ENCODE measurements around the gene FDX2.
A peak's percentile ranks its signal among the peaks of the same experiment; 100 is the strongest.
"Not testable (repeated sequence)": the region's sequence is repeated elsewhere in the genome, so short reads cannot be mapped to it uniquely, and the experiment has no call there.

Gene FDX2

GRCh38 chr19:10315335-10316214, at the start of gene FDX2:
TSS of gene FDX2 (minus strand) at chr19:10316015. CDS start at chr19:10315996, 19 bp downstream.
- peak; percentile 72 for DNase-seq (ENCODE audit: low spot score)

- DNase-seq (ENCODE audit: low spot score) = no peak
These were observed 49.7 kb upstream of the FDX2 start for GRCh38 chr19:10365518-10365917.

DNA sequence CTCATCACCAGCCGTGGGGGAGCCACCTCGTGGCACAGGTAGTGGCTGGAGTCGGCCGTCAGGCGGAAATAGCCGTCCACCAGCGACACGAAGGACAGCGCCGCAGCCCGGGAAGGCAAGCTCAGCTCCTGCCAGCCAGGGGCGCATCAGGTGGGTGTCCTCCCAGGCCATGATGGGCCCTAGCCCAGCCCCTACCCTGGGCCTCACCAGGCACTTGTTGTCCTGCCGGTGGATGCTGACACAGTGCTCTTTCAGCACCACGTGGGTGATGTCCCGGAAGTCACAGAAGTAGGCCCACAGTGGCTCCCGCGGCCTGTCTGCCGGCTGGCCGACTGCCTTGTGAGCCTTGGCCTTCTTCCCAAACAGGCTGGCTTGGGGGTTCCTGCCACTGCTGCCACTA, 48.8 kb upstream of the FDX2 start:
- DNase-seq (ENCODE audit: low spot score) = no peak

GRCh38 chr19:10363789-10364281, 48.0 kb upstream of the FDX2 start:
- DNase-seq (ENCODE audit: low spot score) = no peak

DNA sequence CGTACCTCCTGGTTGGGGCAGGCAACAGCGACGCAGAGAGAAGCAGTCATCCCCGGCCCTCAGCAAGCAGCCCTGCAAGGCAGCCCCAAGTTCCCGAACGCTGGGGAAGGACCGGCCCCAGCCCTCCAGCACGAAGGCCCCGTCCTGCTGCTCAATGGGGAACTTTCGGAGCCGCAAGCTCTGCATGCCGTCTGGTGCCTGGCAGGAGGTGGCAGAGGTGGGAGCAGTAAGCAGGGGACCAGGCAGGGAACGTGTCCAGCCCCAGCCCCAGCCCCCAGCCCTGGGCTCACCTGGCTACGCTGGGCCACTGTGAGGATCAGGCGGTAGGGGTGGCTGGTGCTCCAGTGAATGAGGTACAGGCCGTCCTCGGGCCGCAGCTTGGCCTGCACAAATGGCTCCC, 46.4 kb upstream of the FDX2 start:
- no peak for DNase-seq (ENCODE audit: low spot score)

GRCh38 chr19:10361569-10362011, 45.8 kb upstream of the FDX2 start:
- DNase-seq (ENCODE audit: low spot score) = no peak

DNA sequence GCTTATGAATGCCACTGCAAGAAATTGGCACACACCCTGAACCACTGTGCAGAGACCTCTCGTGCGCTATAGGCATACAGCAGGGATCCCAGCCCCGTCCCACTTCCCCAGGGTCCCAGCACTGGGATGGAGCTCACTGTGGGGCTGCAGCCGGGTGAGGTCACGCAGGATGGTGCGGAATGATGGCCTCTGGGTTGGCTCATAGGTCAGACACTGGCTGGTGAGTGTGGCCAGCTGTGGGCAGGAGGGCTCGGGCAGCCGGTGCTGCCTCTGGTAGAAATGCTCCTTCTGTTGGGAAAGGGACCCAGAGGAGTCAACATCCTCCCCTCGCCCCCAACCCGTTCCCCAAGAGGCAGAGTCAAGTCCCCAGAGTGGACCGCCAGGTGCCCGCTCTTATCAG, 40.6 kb upstream of the FDX2 start:
- DNase-seq (ENCODE audit: low spot score) = no peak

GRCh38 chr19:10353793-10354391, 38.1 kb upstream of the FDX2 start:
- DNase-seq (ENCODE audit: low spot score) = peak; percentile 28

DNA sequence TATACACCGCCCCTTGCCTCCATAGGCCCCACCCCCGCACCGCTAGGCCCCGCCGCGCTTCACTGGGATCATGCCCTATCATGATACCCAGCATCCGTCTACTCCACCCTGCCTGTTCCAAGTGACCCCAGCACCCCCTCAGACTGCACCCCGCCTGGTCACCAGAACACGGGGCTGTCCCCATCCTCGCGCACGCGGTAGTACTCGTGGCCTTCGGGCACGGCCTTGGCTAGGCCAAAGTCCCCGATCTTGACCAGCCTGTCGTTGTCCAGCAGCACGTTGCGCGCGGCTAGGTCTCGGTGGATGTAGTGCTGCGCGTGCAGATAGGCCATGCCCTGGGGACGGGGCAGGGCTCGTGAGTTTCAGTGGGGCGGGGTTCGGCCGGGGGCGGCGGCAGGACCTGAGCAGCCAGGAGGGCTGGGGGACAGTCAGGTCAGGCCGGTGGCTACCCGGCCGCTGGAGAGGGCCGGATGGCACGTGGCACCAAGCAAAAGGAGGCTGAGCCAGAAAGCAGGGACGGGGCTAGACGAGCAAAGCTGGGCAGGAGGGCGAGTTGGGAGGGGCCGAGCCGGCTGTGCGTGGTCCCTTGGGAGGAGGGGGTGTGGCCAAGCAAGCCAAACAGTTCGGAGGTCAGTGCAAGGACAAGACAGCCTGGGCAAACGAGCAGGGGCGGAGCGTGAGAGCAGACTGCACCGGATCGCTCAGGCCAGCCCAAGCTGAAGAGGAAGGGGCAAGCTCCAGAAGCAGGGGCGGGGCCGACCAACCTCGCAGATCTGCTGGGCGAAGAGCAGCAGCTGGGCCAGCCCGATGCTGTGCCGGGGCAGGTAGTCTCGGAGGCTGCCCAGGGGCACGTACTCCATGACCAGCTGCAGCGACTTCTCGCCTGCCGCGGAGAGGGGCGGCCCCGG, 37.2 kb upstream of the FDX2 start:
- no peak for DNase-seq (ENCODE audit: low spot score)

DNA sequence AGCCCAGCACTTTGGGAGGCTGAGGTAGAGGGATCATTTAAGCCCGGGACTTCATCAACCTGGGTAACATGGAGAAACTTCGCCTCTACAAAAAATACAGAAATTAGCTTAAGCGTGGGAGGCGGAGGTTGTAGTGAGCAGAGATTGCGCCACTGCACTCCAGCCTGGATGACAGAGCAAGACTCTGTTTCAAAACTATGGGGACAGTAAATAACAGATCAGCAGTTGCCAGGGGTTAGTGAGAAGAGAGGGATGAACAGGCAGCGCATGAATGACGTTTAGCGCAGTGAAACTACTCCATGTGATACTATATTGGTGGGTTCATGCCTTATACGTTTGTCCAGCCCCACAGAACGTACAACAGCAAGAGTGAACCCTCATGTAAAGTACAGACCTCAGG, 30.7 kb upstream of the FDX2 start:
- no peak for DNase-seq (ENCODE audit: low spot score)

DNA sequence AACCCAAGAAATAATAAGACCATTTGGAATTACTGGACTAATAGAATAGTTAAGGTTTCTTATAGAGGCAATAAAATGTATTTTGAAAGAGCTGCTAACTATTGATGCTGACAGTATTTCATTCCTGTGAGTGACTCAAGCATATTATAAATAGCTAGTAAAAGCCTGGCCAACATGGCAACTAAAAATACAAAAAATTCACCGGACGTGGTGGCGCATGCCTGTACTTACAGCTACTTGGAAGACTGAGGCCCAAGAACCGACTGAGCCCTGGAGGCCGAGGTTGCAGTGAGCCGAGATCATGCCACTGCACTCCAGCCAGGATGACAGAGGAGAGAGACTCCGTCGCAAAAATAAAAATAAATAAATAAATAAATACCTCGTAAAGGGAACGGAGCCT, 29.0 kb upstream of the FDX2 start:
- no peak for DNase-seq (ENCODE audit: low spot score)

DNA sequence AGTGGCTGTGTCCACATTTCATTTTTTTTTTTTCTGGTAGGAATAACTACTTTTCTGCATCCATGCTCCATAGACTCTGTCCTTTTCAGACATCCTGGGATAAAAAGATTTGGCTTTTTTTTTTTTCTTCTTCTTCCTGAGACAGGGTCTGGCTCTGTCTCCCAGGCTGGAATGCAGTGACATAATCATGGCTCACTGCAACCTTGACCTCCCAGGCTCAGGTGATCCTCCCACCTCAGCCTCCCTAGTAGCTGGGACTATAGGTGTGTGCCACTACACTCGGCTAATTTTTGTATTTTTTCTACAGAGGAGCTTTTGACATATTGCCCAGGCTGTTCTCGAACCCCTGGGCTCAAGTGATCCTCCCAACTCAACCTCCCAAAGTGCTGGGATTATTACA, 27.7 kb upstream of the FDX2 start:
- DNase-seq (ENCODE audit: low spot score) = no peak

- no peak for DNase-seq (ENCODE audit: low spot score)
These were observed 24.2 kb upstream of the FDX2 start for GRCh38 chr19:10339977-10340376.

- no peak for DNase-seq (ENCODE audit: low spot score)
These were observed 23.7 kb upstream of the FDX2 start, which contains the start of gene ICAM3 for GRCh38 chr19:10339380-10339960. TSS of gene ICAM3 (minus strand) at chr19:10339624. CDS start at chr19:10339614, 10 bp downstream.

DNA sequence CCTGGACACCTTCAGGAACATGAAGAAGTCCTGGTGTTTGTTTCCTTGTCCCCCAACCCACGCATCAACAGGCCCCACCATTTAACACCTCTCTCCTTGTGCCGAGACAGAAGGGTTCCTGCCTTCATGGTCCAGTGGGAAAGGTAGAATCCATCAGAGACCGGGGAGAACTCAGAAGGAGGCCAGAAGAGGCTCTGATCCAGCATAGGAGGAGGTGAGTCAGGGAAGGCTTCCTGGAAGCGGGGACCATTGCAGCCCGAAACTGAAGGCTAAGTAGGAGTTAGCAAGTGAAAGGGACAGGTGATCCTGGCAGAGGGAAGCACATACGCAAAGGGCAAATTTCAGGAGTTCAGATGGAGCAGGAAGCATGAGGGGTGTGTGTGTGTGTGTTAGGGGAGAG, 23.1 kb upstream of the FDX2 start:
- DNase-seq (ENCODE audit: low spot score) = no peak

DNA sequence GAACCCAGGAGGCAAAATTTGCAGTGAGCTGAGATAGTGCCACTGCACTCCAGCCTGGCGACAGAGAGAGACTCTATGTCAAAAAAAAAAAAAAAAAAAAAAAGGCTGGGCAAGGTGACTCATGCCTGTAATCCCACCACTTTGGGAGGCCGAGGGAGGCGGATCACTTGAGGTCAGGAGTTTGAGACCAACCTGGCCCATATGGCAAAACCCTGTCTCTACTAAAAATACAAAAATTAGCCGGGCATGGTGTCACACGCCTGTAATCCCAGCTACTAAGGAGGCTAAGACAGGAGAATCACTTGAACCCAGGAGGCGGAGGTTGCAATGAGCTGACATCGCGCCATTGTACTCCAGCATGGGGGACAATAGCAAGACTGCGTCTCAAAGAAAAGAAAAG, 20.9 kb upstream of the FDX2 start:
- DNase-seq (ENCODE audit: low spot score) = not testable (repeated sequence)

DNA sequence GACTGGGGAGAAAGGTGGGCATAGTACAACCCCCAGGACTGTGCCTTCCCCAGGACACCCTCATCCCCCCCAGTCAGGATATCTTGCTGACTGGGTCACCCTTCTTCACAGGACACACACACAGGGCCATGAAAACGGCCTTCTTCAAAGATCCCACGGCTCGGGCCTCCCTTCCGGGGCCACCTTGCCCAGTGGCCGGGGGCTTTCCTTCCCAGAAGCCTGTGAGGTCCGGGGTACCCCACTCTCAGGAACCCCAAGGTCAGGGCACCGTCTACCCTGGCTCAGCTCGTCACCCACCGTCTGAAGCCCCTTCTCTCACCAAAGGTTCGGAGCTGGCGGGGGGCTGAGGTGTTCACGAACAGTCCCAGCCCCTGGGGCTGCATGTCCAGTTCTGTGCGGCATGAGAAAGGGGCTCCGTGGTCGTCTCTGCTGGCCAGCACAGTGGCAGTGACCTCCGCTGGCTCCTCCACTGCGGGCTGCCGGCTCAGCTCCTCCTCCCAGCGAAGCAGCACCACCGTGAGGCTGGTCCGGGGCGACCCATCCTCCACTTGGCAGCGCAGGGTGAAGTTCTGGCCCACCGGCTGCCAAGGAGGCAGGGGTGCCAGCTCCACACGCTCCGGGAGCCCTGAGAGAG, 19.7 kb upstream of the FDX2 start:
- no peak for DNase-seq (ENCODE audit: low spot score)

DNA sequence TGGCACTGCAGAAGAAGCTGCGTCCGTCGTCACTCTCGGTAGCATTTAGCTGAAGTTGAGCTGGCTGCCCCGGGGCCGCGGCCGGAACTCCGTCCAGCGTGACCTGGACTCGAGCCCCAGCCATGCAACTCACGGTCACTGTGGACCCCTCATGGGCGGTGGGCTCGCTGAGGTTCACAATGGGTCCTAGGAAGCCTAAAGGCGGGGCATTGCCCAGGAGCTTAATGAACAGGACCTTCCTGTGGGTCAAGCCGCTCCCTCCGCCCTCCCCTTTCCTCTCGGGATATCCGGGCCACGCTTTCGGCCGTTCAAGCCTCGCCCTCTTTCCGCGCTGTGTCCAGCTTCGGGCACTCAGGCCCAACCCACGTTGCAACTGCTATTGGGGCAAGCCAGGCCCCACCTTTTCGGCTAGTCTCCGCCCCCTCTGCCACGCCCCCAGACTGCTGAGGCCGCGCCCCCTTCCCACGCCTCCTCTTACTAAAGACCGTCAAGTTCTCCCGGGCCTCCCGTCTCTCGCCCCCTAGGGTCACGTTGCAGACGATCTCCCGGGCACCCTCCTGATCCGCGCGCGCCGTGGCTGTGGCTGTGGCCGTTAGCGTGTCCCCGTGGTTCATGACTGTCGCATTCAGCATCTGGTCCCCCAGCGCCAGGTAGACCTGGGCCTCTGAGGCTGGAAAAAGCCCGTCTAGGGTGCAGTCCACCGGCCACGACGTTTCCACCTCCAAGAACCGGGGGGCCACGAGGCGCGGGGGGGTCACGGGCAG, 19.0 kb upstream of the FDX2 start:
- DNase-seq (ENCODE audit: low spot score) = peak; percentile 89

DNA sequence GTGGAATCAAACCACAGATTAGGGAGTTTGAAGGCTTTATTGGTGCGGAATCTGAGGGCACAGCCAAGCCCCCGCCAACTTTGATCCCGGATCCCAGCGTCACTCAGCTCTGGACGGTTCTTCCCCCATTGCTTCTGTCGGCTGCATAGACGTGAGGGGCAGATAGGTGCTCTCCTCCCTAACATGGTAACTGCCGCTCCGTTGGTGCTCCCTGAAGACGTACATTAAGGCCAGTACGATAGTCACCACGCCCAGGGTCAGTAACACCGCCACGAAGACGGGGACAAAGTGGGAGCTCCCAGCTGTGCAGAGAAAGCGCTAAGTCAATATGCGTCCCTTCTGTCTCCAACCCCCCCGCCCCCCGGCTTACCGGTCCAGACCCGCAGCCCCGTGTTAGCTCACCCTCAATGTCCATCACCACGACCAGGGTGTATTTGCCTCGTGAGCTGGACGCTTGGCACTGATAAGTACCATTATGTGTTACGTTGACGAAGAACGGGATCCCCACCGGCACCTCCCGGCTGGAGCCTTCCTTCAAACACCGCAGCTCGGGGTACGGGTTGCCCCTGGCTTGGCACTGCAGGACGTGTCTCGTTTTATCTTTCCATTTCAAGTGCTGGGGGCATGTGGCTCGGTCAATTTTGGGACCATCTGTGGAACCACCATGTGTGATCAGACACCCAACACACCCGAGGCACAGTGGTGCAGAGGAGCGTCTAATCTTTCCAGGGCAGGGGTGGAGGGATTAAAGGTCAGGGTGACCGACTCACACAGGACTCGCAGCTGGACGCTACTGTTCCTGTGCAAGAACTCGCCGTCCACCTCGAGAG, 18.2 kb upstream of the FDX2 start:
- peak; percentile 15 for DNase-seq (ENCODE audit: low spot score)
